Hindlimb muscle (tissue), 1 donor: ENCODE data around the gene KRT74. TPM values are rescaled to one million over a fixed set of nuclear protein-coding genes. Genes with fewer than 3 reads are reported as not detected.
"Not testable (repeated sequence)": the region's sequence is repeated elsewhere in the genome, so short reads cannot be mapped to it uniquely, and the experiment has no call there.

Experiments used
- DNase-seq: peaks from one replicate; pipeline ENCODE4 v3.0.0-alpha.2; 2013
- polyA plus RNA-seq: library from polyadenylated mRNA; unstranded; fragments of 120-200 nt; gene quantifications from one replicate; pipeline ENCODE4 v1.2.1, GENCODE V29; 2013; ENCODE audit not compliant: insufficient read length

Gene KRT74
- polyA plus RNA-seq, 1 donor: not detected

DNA sequence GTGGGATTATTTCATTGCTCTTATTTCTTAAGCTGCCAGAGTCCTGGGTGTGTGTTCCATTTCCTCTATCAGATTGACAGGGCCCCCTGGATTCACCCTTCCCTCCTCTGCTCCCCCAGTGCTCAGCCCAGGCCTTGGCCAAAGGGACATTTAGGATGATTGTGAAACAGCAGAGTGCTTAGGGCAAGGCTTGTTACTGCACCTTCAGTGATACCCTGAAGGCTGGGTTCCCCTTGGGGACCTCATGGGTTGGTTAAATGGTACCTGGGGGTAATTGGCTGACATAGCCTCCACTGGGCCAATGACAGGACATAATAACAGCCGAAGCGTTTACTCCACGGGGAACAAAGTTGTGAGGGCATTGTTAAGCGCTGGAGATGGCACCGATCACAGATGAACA, 28.9 kb upstream of the KRT74 start:
- DNase-seq: no peak

DNA sequence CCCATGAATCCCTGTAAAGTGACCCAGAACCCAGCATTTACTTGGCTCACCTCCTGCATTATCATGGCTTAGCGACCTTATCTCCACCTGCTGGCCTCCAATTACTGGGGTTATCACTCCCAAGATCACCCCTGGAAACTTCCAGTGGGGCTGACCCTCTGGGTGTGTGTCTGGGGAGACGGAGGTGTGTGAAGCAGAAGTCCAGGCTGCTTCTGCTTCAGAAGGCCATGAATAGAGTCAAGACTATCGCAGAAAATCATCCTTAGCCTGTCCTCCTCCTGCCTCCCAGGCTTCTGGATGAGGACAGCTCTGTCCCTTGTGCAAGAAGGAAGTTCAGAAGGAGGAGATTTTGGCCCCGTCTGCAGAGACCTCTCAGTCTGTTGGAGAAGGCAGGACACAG, 28.0 kb upstream of the KRT74 start:
- DNase-seq: no peak

DNA sequence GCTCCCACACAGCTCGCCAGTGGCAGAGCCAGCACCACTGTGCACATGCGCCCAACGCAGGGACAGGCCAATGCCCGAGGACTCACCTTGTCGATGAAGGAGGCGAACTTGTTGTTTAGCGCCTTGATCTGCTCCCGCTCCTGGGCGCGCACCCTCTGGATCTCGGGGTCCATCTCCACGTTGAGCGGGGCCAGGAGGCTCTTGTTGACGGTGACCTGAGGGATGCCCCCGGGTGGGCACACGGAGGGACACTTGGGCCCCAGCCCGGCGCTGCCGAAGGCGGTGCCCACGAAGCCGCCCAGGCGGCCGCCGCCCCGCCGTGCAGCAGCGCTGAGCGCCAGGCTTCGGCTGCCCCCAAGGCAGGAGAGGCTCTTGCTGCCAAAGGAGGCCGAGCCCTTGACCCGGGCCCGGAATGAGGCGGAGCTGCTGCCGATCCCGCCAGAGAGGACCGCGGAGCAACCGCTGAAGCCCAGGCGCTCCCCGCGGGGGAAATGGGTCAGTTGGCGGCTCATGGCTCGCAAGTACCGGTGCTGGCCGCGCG, 27.4 kb upstream of the KRT74 start, which contains the start of gene KRT72:
Gene KRT72, minus strand, starts transcription at position 523 of the 541 bp plus-strand sequence. Its CDS starts 11 bp downstream, at position 512.
- DNase-seq: no peak

DNA sequence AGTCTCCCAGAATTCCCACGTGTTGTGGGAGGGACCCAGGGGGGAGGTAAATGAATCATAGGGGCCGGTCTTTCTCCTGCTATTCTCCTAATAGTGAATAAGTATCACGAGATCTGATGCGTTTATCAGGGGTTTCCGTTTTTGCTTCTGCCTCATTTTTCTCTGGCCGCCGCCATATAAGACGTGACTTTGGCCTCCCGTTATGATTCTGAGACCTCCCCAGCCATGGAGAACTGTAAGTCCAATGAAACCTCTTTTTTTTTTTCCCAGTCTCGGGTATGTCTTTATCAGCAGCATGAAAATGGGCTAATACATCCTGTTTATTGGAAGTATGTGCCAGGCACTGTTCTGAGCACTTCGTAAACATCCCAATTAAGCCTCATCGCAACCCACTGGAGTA, 26.8 kb upstream of the KRT74 start:
- DNase-seq: no peak

DNA sequence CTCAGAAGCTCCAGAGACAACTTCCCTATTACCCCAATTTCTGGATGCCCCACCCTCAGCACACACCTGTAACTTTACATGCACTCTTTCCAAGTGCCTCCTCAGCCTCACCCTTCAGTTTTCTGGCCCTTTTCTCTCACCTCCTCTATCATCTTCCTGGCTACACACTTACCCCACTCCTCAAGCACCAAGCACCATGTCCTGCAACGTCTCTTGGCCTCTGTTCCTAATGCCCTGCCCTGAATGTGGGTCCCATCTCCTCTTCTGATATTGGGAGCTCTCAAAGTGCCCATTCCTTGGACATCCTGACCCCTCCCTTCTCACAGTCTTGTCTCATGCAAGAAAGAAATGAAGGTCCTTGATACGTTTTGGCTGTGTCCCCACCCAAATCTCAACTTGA, 26.4 kb upstream of the KRT74 start:
- no peak for DNase-seq

DNA sequence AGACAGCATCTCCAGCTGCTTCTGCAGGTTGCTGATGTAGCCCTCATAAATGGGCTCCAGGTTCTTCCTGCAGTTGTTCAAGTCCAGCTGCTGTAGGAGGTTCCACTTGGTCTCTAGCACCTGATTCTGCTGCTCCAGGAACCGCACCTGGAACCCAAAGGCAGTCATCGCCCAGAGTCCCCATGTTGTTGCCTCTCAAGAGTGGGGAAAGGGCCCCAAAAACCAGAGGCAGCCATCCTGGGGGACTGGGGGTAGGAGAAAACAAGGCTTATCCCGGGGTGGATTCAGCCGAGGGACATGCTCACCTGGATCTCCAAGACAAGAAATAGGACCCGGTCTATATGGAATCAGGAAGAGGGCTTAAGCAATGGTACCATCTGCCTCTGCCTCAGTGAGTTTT, 25.3 kb upstream of the KRT74 start:
- DNase-seq: no peak

DNA sequence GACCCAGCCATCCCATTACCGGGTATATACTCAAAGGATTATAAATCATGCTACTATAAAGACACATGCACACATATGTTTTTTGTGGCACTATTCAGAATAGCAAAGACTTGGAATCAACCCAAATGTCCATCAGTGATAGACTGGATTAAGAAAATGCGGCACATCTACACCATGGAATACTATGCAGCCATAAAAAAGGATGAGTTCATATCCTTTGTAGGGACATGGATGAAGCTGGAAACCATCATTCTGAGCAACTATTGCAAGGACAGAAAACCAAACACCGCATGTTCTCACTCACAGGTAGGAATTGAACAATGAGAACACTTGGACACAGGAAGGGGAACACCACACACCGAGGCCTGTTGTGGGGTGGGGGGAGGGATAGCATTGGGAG, 20.6 kb upstream of the KRT74 start:
- DNase-seq: not testable (repeated sequence)

DNA sequence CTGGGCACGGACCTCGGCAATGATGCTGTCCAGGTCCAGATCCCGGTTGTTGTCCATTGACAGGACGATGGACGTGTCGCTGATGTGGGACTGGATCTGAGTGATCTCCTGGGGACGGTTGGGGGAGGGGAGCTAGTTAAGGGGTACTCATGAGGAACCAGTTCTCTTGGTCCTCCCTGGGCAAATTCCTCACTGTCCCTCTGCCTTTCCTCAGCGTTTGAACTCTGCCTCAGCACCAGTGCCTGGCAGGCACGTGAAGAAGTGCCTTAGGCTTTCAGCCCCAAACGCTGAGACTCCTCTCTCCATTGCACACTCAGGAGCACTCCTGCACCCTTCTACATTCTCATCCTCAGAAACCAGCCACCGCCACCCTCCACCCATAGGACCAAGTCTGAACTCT, 17.9 kb upstream of the KRT74 start:
- no peak for DNase-seq

DNA sequence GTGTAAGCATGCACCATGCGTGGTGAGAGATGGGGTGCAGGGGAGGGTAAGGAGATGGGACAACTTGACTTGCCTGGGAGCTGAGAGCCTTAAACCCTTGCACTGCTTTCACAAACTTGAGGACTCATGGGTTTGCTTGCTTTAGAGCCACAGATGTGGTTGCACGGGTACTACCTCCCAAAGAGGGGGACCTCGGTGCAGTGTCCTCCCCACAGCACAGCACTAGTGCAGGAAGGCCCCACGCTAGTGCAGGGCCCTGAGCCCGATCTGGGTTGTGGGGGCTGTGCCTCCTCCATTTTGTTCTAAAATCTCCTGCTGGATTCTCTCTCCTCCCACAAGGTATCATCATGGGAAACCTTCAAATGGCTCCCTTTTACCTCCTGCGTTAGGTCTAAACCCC, 16.4 kb upstream of the KRT74 start:
- DNase-seq: no peak

DNA sequence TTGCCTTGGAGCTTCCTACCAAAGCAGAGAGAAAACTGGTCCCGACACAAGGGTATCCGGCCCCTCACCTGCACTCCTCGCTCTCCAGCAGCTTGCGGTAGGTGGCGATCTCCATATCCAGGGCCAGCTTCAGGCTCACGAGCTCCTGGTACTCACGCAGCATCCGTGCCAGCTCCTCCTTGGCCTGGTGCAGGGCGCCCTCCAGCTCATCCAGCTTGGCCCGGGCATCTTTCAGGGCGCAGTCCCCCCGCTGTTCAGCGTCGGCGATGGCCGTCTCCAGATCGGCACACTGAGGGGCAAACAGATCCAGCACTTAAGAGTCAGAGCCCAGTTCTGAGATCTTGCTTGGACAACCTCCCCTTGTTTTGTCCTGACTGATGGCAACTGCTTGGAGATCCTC, 13.9 kb upstream of the KRT74 start:
- no peak for DNase-seq

DNA sequence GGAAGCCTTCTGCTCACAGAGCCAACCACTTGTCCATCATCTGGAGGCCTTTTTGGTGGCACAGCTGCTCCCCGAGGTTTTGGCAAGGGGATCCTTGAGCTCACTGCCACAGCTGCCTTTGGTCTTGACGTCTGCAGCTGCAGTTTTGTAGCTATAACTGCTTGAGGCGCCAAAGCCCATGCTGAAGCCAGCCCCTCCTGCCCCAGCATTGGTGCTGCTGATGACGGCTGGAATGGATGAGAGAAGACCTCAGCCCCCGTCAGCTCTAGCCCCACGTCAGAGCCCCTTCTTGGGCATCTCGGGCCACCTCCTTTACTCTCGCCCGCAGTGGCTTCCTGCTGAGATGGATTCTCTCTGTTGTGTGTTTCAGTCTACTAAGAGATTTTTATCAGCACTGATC, 12.3 kb upstream of the KRT74 start:
- peak; percentile 32 for DNase-seq

DNA sequence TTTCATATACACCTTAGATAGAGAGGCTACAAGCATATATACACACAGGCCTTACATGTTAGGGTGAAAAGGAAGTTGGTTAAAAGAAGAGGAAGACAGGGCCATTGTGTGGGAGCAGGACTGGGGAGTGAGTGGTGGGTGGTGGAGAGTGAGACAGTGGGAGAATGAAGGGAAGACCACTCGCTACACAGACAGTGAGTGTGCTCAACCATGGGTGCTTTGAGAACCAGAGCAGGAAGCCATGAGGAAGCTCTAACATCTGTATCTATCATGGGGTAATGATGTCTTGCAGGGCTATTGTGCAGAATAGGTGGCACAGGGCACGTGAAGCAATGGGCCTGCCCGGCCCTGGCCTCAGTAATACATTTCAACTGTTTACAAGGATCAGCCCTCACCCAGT, 11.4 kb upstream of the KRT74 start:
- DNase-seq: no peak

DNA sequence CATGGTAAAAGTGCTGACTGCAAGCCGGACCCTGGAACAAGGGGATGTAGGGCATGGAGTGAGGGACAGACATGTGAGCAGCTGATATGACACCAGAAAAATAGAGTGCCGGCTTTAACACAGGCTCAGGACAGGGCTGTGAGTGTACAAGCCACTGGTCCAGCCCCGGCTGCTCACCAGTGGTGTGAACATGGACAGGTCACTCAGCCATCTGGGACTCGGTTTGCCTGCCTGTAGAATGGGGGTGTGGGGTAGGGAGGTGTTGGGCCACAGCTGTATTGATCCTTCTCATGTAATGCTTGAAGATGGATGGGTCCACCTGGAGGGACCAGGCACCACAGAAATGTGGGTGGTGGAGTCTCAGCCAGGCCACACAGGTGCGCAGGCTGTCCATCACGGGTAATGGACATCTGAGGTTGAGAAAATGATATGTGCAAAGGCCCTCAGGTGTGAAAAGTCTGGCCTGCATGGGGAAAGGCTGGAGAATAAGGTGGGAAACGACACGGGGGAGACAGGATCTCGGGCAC, 10.6 kb upstream of the KRT74 start:
- no peak for DNase-seq

DNA sequence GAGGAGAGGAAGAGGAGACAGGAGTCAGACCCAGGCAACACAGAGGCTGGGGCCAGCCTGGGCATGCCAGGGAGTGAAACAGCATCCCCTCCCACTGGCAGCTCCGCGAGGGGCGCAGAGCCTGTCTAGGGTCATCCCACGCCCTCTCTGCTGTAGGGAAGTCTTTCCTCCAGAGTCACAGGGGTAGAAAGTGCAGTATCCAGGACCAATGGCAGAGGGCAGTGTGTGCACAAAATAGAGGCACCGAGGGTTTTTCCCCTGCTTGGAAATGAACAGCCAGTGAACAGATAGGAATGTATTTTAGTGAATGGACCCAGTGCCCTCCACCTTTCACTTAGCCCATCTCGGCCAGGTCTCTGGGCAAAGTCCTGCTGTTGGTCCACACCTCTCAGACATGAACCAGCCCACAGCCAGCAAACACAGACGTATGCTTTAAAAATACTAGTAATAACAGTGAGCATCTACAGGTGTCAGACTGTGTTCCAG, 9.4 kb upstream of the KRT74 start:
- peak; percentile 23 for DNase-seq

DNA sequence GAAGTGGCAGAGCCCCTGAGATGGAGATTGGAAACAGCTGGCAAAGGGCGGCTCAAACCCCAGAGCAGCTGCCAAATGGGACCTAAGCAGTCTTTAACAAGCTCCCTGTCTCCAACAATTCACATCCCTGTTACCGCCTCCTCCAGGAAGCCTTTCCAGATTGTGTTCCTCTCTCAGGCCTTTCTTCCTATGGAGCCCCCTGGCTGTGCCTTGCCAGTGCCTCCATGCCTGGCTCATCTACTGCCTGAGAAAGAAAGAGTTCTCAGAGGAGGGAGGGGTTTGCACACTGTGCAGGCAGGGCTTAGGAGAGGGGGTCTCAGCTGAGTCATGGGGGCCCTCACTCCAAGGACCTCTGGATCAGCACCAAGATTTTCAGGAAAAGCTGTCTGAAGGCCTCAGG, 8.8 kb upstream of the KRT74 start:
- no peak for DNase-seq

DNA sequence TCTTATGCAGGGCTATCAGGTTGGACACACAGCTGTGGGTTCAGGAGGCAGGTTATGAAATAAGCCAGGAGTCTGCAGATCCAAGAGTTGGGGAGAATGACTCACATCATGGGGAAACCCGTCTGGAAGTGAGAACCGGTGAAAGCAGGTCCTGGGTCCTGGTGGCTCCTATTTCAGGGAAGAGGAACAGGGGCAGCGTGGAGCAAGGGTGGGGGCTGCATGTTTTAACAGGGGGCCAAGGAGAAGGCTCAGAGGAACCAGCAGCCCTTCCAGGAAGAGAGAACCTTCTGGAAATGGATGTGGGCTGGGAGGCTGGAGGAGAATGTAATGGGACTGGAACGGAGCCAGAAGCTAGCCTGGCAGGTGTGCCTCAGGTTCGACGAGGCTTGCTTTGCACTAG, 7.8 kb upstream of the KRT74 start:
- DNase-seq: no peak

DNA sequence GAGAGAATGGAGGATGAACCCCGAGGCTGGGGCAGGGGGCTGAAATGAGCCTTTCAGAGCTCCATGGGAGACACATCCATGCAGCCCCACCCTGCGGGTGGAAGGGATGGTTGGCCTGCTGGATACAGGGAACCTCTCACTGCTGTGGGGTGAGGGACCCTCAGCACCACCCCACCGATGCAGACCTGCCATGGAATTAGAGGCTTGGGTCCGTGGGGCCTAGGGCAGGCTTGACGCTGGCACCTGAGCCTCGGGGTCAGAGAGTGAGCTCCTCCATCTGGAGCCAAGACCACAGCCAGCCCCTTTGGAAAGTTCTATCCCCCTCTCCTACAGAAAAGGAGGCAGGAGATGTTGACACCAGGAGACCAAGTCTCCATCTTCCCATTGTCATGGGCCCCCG, 7.4 kb upstream of the KRT74 start:
- no peak for DNase-seq

DNA sequence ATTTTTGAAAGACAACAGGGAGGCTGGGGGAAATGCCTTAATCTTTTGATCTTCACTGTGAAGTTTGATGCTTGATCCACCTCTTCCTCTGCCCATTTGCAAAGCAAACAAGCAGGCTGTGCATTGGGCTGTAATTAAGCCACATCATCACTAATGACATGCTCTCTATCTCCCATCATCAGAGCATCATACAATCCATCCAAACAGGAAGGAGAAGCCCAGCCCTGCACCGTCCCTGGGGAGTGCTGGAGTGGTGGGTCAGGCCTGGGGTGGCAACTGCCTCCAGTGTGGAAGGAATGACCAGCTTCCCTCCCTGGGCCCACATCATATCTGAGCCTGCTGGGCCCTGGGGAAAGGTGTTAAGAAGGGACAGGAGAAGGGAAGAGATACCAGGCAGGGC, 6.9 kb upstream of the KRT74 start:
- DNase-seq: no peak

DNA sequence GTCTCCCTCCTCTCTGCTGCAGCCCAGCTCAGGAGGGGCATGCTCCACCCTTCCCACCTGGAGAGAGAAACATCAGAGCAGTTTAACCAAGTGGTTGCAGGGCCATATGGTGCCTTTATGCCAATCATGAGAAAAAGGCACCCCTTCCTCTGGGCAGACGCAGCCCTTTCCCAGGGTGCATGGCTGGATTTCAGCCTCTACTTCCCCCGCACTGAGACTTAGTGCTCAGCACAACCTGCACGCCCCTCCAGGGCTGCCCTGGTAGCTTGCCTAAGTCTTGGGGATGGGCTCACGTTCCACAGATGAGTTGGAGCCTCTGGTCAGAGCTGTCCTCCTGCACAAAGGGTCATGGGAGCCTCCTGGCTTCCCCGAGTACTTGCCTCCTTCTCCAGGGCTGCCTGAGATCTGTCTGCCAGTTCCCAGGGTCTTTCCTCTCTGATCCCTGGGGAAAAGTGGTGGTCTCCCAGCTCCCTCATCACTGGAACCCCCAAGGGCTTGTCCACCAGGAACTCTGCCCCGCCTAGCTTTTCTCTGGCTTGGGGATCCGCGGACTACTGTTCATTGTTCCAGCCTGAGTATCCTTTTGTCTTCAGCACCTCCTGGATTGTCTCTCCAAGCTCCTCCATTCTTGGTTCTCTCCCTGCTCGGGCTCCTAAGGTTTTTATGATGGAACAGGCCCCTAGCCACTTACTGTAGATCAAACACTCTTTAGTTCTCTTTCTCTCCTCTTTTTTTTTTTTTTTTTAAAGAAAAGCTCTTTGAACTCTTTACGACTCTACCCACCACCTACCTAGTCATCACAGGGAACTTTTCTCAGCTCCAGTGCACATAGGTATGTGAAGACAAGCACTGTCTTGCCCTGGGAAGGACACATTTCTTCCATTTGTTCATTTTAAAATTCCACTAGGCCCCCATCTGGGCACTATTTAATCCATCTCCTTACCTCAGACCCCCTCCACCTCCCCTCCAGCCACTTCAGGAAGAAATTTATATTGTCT, 6.1 kb upstream of the KRT74 start:
- no peak for DNase-seq

DNA sequence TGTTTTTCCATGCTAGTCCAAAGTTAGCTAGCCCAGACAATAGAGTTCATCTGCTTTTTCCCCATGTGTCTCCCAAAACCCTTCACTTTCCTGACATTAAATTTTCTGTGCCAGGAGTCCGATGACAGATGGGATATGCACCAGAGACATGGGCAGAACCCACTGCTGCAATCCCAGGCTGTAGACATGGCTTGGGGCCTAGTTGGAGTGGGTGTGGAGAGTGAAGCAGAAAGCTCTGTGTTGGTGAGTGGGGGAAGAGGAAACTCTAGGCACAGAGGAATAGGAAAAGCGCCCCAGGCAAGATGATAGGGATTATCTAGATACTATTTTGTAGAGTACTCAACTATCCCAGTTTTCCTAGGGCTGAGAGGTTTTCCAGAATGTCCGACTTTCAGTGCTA, 4.8 kb upstream of the KRT74 start:
- no peak for DNase-seq

DNA sequence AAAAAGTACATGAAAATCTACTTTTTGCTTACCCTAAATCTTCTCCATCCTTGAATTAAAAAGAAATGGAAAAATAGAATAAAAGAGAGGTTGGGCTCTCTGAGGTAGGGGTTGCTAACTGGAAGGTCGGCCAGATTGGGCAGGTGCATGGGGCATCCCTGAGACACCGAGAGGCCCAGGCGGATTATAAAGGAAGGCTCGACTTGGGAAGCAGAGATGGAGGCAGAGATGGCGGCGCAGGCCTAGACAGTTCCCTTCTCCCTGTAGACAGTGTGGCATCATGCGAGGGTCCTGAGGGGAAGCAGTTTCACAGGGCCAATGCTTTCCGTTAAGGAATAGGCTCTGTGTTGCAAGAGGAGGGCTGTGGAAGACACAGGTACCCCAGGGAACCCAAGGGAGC, 3.7 kb upstream of the KRT74 start:
- no peak for DNase-seq

DNA sequence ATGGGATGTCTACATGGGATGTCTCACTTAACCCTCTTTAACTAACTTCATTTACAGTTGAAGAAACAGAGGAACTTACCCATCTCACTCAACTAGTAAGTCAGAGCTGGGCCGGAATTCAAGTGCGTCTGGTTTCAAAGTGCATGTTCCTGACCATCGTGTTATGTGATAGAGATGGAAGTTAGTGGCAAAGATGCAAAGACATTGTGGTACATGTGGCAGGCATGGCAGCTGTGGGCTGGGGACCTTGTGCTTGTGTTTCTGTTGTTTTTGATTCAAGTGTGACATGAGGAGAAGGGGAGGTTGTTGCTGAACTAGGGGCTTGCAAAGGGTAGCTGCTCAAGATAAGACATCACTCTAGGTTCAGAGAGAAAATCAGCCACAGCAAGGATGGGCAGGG, 2.3 kb upstream of the KRT74 start:
- DNase-seq: no peak

DNA sequence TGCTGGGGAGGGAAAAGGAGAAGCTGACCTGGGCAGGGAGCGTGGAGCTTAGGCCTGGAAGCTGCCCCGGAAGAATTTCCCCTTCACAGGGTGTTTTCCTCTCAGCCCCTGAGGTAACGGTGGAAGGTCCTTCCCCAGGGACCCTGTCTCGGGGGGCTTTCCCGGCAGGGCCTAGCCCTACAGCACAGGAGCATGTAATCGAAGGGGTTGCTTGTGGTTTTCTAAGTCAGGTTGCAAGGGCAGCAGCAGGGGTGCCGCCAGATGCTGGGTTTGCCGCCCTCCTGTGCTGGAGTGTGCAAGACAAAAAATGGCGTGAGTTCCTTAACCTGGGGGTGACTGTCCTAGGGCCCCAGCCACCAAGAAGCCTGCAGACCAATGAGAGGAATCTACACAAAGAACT, 1.6 kb upstream of the KRT74 start:
- DNase-seq: no peak

DNA sequence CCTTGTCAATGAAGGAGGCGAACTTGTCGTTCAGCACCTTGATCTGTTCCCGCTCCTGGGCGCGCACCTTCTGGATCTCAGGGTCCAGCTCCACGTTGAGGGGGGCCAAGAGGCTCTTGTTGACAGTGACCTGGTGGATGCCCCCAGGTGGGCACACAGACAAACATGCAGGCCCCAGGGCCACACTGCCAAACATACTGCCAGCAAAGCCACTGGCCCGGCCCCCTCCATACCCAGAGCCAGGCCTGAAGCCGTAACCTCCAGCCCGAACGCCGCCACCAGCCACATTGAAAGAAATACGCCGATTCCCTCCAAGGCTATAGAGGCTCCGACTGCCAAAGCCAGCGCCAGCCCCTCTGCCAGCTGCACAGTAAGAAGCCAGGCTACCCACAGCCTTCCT, 337 bp downstream of the KRT74 start:
- no peak for DNase-seq
